Measurements from ENCODE around the gene BATF. TPM values are rescaled to one million over a fixed set of nuclear protein-coding genes. Genes with fewer than 3 reads are reported as not detected.

Gene BATF
- total RNA-seq, 1 experiment from 2014 or later: 55.7 TPM

DNA sequence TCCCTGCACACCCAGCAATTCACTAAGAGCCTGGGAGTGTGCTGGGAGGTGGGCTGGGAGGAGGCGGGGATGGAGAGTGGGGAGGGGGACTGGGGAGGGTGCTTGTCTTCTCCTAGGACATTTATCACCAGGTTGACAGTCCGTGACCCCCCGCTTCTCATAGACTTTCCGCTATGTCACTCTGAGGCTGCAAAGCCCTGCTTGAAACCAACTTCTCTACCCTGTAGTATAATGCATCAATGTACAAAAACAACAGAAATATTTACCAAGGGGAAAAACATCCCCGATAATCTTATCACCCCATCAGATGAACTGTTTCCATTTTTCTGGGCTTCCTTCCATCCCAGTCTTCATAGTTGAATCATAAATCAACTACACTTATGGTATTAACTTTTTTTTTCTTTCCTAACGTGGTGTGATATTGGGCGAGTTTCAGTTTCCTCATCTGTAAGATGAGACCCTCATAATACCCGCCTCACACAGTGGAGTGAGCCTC is 28.6 kb upstream of the BATF start:
- Histone ChIP-seq H4K20me1 (ENCODE audit: insufficient read depth) (no peaks in the 10 kb centered on the region), H3K4me1 (replicated peaks; ENCODE audit: insufficient read depth) (peaks cover 5% of the 10 kb centered on the region; the same call in 1 of the 2 replicates), H3K4me3 (no peak overlapping the region), H3K27me3 (ENCODE audit: insufficient read depth, low read depth) (no peaks in the 10 kb centered on the region), H3K36me3 (ENCODE audit: low read depth) (no peaks in the 10 kb centered on the region), H3K27ac (peak overlapping the region; percentile 28), H3K4me2 (no peak overlapping the region), H3K9me2 (ENCODE audit: insufficient read depth) (no peaks in the 10 kb centered on the region), H3K79me2 (ENCODE audit: low read depth) (no peaks in the 10 kb centered on the region), H3F3A (ENCODE audit: insufficient read depth, low read depth) (peaks cover under 1% of the 10 kb centered on the region; the same call in 1 of the 2 replicates), H3K9me3 (ENCODE audit: insufficient read depth, low read depth) (no peaks in the 10 kb centered on the region), H2AFZ (no peak overlapping the region)
- ChIA-PET POLR2A (ENCODE audit: unreplicated experiment) (interaction anchor here (0.6 to 0.7 kb wide), 2 partner anchors 28 to 500 kb away, joined by 5 to 20 read pairs; no protein-coding TSS in a partner anchor), CTCF (interaction anchor here (0.6 to 1.3 kb wide), 4 partner anchors 42 to 489 kb away, joined by 3 to 7 read pairs (median 4); no protein-coding TSS in a partner anchor)
- intact Hi-C loops (cut with micrococcal nuclease; ENCODE audit: unreplicated experiment): loop anchor here (1.0 to 10.0 kb wide), 7 partner anchors 28 to 301 kb away; no protein-coding TSS in a partner anchor
- no TSS peak for BruUV-seq (replicated peaks)
- DNase-seq: peak; percentile 73 to 77
- TF ChIP-seq EZH2 (IDR thresholded peaks at IDR 0.05; ENCODE audit: low read depth) (no peak), CTCF (conservative IDR thresholded peaks at IDR 0.05) (no peak)

DNA sequence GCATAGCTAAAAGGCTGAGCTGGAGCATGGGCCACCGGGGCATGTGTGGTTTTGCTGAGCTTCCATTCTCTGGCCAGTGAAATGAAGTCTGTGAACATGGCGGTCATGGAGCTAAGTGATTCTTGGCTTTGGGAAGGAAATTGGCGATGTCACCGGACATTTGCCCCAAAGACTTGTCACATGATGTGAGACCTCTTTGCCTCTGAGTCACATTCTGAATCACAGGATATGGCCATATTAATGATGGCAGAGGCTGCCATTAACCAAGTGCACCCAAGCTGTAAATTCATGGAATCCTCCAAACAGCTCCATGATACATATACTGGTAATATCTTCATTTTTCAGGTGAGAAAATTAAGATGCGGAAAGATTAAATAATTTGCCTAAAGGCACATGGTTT is 27.4 kb upstream of the BATF start:
- H3K9me3 ChIP-seq (ENCODE audit: insufficient read depth, low read depth): no peaks in the 10 kb centered on the region
- DNase-seq: no peak
- no peak overlapping the region for H3K4me2 ChIP-seq
- intact Hi-C loops (cut with micrococcal nuclease; ENCODE audit: unreplicated experiment): loop anchor here (10.0 kb wide), 1 partner anchor 300 kb away; no protein-coding TSS in a partner anchor
- H3K27me3 ChIP-seq (ENCODE audit: insufficient read depth, low read depth): no peaks in the 10 kb centered on the region
- no peaks in the 10 kb centered on the region for H4K20me1 ChIP-seq (ENCODE audit: insufficient read depth)
- TF ChIP-seq CTCF (conservative IDR thresholded peaks at IDR 0.05) (no peak), EZH2 (IDR thresholded peaks at IDR 0.05; ENCODE audit: low read depth) (no peak)
- no TSS peak for BruUV-seq (replicated peaks)
- no peaks in the 10 kb centered on the region for H3F3A ChIP-seq (ENCODE audit: insufficient read depth, low read depth)
- no peaks in the 10 kb centered on the region for H3K79me2 ChIP-seq (ENCODE audit: low read depth)
- H3K27ac ChIP-seq: no peak overlapping the region
- H3K36me3 ChIP-seq (ENCODE audit: low read depth): no peaks in the 10 kb centered on the region
- no peaks in the 10 kb centered on the region for H3K9me2 ChIP-seq (ENCODE audit: insufficient read depth)
- peaks cover 4% of the 10 kb centered on the region; the same call in 1 of the 2 replicates for H3K4me1 ChIP-seq (replicated peaks; ENCODE audit: insufficient read depth)
- CTCF ChIA-PET: interaction anchor here (0.5 to 1.3 kb wide), 7 partner anchors 31 to 700 kb away, joined by 3 to 5 read pairs (median 4); no protein-coding TSS in a partner anchor
- H2AFZ ChIP-seq: no peak overlapping the region
- POLR2A ChIA-PET (ENCODE audit: unreplicated experiment): interaction anchor here (0.6 to 0.7 kb wide), 2 partner anchors 28 to 59 kb away, joined by 3 to 5 read pairs; partner anchors contain the start of gene BATF
- no peak overlapping the region for H3K4me3 ChIP-seq

DNA sequence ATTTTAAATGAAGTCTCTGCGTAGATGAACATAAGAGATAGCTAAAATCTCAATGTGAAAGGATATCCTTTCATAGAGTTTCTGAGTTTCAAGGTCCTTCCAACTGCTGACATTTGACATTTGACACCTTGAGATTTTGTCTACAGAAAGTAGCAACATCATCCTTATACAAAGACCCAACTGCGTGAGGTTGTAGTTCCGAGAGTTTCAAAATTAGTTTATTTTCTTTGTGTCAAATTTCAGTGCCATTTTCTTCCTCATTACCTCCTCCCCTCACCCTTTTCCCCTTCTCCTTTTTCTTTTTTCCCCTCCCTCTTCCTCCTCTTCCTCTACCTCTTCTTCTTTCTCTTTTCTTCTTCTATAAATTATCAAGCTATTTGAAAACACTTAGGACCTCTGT is 26.9 kb upstream of the BATF start:
- H3K27me3 ChIP-seq (ENCODE audit: insufficient read depth, low read depth): no peaks in the 10 kb centered on the region
- H3K4me2 ChIP-seq: no peak overlapping the region
- POLR2A ChIA-PET (ENCODE audit: unreplicated experiment): interaction anchor here (0.7 kb wide), 1 partner anchor 59 kb away, joined by 5 read pairs; no protein-coding TSS in a partner anchor
- no peaks in the 10 kb centered on the region for H3K9me3 ChIP-seq (ENCODE audit: insufficient read depth, low read depth)
- TF ChIP-seq CTCF (conservative IDR thresholded peaks at IDR 0.05) (no peak), EZH2 (IDR thresholded peaks at IDR 0.05; ENCODE audit: low read depth) (no peak)
- no peak for DNase-seq
- no peaks in the 10 kb centered on the region for H3K9me2 ChIP-seq (ENCODE audit: insufficient read depth)
- H4K20me1 ChIP-seq (ENCODE audit: insufficient read depth): no peaks in the 10 kb centered on the region
- no peaks in the 10 kb centered on the region for H3F3A ChIP-seq (ENCODE audit: insufficient read depth, low read depth)
- H3K79me2 ChIP-seq (ENCODE audit: low read depth): no peaks in the 10 kb centered on the region
- BruUV-seq (replicated peaks): no TSS peak
- no peak overlapping the region for H3K27ac ChIP-seq
- H3K36me3 ChIP-seq (ENCODE audit: low read depth): no peaks in the 10 kb centered on the region
- no peak overlapping the region for H3K4me3 ChIP-seq
- CTCF ChIA-PET: interaction anchor here (0.5 to 1.2 kb wide), 6 partner anchors 29 to 1415 kb away, joined by 3 to 5 read pairs (median 4); no protein-coding TSS in a partner anchor
- H2AFZ ChIP-seq: no peak overlapping the region
- intact Hi-C loops (cut with micrococcal nuclease; ENCODE audit: unreplicated experiment): loop anchor here (10.0 kb wide), 1 partner anchor 299 kb away; no protein-coding TSS in a partner anchor
- peaks cover 4% of the 10 kb centered on the region; the same call in 1 of the 2 replicates for H3K4me1 ChIP-seq (replicated peaks; ENCODE audit: insufficient read depth)
